ENCODE results near the gene EPAS1.

- TF ChIP-seq PKNOX1 (IDR thresholded peaks at IDR 0.05) (no peak), SP1 (IDR thresholded peaks at IDR 0.05) (no peak), HDGF (IDR thresholded peaks at IDR 0.05; ENCODE audit: borderline replicate concordance) (no peak), ARNT (IDR thresholded peaks at IDR 0.05) (no peak), SUZ12 (IDR thresholded peaks at IDR 0.05) (no peak), BHLHE40 (IDR thresholded peaks at IDR 0.05; ENCODE audit: borderline replicate concordance) (no peak), LEF1 (IDR thresholded peaks at IDR 0.05; ENCODE audit: borderline replicate concordance) (no peak), ZNF384 (IDR thresholded peaks at IDR 0.05) (no peak), FOXM1 (IDR thresholded peaks at IDR 0.05; ENCODE audit: borderline replicate concordance) (no peak), TARDBP (IDR thresholded peaks at IDR 0.05) (no peak), NFRKB (IDR thresholded peaks at IDR 0.05) (no peak), FOXK2 (IDR thresholded peaks at IDR 0.05) (no peak), FOXA1 (IDR thresholded peaks at IDR 0.05) (no peak), CTBP1 (IDR thresholded peaks at IDR 0.05; ENCODE audit: borderline replicate concordance) (no peak)
Measured at GRCh38 chr2:46249654-46250053, 47.6 kb upstream of the EPAS1 start.

All from HEK293T (cell line).